ENCODE results near the gene HOXA3. TPM values are rescaled to one million over a fixed set of nuclear protein-coding genes. Genes with fewer than 3 reads are reported as not detected.

The HOXA3 gene
- total RNA-seq, 1 experiment from 2014 or later, result not detected

DNA sequence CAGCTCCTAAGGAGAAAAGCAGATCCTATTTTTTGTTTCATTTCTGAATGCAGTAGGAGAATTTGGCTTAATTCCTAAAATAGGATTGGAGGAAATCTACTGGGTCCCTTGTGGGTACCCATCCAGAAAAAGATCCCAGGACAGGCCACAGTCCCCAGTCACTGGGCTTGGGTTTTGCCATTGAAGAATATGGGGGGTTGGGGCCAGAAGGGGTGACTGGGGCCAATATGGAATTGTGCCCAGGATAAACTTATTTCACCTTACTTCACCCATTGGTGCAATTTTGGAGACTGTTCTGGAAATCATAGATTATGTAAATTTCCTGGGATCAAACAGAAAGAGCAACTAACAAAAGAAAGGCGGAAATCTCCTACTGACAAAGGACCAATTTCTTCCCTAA, 13.9 kb downstream of the HOXA3 start:
- WGBS (ENCODE audit: extremely low coverage, insufficient read length, low lambda C conversion rate), result no CpG with 5 or more reads among the region's 1 CpG
- H3K27ac ChIP-seq (ENCODE audit: insufficient read length, low read depth, low read length), result no peak overlapping the region

More for the DNA sequence above, 13.9 kb downstream of the HOXA3 start:
- H3K9me3 ChIP-seq (ENCODE audit: control insufficient read depth, low read depth, low read length), result no peaks in the 10 kb centered on the region
- Mint-ChIP-seq H3K27ac (no peak overlapping the region), H3K4me3 (no peak overlapping the region), H3K9me3 (peaks cover 0 to 19% of the 10 kb centered on the region in 2 experiments), H3K36me3 (ENCODE audit: insufficient read depth in 1 of 3, low read depth in 3 of 3) (no peaks in the 10 kb centered on the region; a peak in 1 of 7 replicates), H3K27me3 (ENCODE audit: low read depth) (peaks cover 100% of the 10 kb centered on the region), H3K4me1 (peaks cover 7 to 11% of the 10 kb centered on the region in 2 experiments)
- H3K9ac ChIP-seq (ENCODE audit: extremely low read depth, insufficient read length, low read length), result no peak overlapping the region
- no peak overlapping the region for H4K91ac ChIP-seq (ENCODE audit: insufficient read length, low read depth, low read length)
- H2BK15ac ChIP-seq (ENCODE audit: low read depth, low read length), result no peak overlapping the region
- no peak overlapping the region for H4K5ac ChIP-seq (ENCODE audit: insufficient read length, low read depth, low read length)
- H3K79me2 ChIP-seq (ENCODE audit: insufficient read depth, low read length), result no peaks in the 10 kb centered on the region
- no peaks in the 10 kb centered on the region for H3K79me1 ChIP-seq (ENCODE audit: insufficient read depth, low read depth, low read length, poor library complexity, severe bottlenecking)
- DNase-seq, result no peak
- no peak overlapping the region for H3K18ac ChIP-seq (ENCODE audit: insufficient read length, low read depth, low read length)
- no peak overlapping the region for H3K23ac ChIP-seq (ENCODE audit: insufficient read length, low read depth, low read length)
- H4K8ac ChIP-seq (replicated peaks; ENCODE audit: insufficient read length, low read depth, low read length), result no peak overlapping the region
- no peak overlapping the region for H3K4ac ChIP-seq (ENCODE audit: low read depth, low read length)
- no peak overlapping the region for H2BK12ac ChIP-seq (ENCODE audit: insufficient read length, low read depth, low read length)
- H3K56ac ChIP-seq (ENCODE audit: insufficient read length, low read depth, low read length), result no peak overlapping the region
- no peak overlapping the region for H2BK120ac ChIP-seq (ENCODE audit: low read depth, low read length, poor library complexity, severe bottlenecking)
- H4K20me1 ChIP-seq (ENCODE audit: control insufficient read depth, insufficient read depth, insufficient read length), result peaks cover under 1% of the 10 kb centered on the region
- H2BK5ac ChIP-seq (ENCODE audit: insufficient read length, low read length), result no peak overlapping the region
- peaks cover 100% of the 10 kb centered on the region for H3K27me3 ChIP-seq (ENCODE audit: insufficient read depth, low read length)
- no peak overlapping the region for H2AK5ac ChIP-seq (ENCODE audit: insufficient read length, low read length)
- H2AFZ ChIP-seq (ENCODE audit: low read length), result no peak overlapping the region
- TF ChIP-seq, protein P1, sequence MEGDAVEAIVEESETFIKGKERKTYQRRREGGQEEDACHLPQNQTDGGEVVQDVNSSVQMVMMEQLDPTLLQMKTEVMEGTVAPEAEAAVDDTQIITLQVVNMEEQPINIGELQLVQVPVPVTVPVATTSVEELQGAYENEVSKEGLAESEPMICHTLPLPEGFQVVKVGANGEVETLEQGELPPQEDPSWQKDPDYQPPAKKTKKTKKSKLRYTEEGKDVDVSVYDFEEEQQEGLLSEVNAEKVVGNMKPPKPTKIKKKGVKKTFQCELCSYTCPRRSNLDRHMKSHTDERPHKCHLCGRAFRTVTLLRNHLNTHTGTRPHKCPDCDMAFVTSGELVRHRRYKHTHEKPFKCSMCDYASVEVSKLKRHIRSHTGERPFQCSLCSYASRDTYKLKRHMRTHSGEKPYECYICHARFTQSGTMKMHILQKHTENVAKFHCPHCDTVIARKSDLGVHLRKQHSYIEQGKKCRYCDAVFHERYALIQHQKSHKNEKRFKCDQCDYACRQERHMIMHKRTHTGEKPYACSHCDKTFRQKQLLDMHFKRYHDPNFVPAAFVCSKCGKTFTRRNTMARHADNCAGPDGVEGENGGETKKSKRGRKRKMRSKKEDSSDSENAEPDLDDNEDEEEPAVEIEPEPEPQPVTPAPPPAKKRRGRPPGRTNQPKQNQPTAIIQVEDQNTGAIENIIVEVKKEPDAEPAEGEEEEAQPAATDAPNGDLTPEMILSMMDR (conservative IDR thresholded peaks at IDR 0.05), result no peak
- no peak overlapping the region for H3K4me2 ChIP-seq (ENCODE audit: insufficient read depth, insufficient read length, low read length)
- no peaks in the 10 kb centered on the region for H3K4me1 ChIP-seq (ENCODE audit: insufficient read depth, low read length)
- H3K14ac ChIP-seq (ENCODE audit: insufficient read depth, low read length), result no peak overlapping the region
- peaks cover 8% of the 10 kb centered on the region for H3K23me2 ChIP-seq (ENCODE audit: insufficient read length, low read depth, low read length, poor library complexity, severe bottlenecking)
- no peak overlapping the region for H2BK20ac ChIP-seq (ENCODE audit: low read depth, low read length, poor library complexity, severe bottlenecking)
- H3T11ph ChIP-seq (ENCODE audit: low read length), result no peak overlapping the region

All from H9 (cell line).